ENCODE measurements around the gene QSER1.

The QSER1 gene

GRCh38 chr11:32908619-32909018, 16.0 kb downstream of the QSER1 start:
- no peak for DNase-seq (ENCODE audit: extremely low spot score)
- TF ChIP-seq FOXK2 (IDR thresholded peaks at IDR 0.05) = no peak
- TF ChIP-seq NFRKB (IDR thresholded peaks at IDR 0.05) = no peak
- TF ChIP-seq, protein P1, sequence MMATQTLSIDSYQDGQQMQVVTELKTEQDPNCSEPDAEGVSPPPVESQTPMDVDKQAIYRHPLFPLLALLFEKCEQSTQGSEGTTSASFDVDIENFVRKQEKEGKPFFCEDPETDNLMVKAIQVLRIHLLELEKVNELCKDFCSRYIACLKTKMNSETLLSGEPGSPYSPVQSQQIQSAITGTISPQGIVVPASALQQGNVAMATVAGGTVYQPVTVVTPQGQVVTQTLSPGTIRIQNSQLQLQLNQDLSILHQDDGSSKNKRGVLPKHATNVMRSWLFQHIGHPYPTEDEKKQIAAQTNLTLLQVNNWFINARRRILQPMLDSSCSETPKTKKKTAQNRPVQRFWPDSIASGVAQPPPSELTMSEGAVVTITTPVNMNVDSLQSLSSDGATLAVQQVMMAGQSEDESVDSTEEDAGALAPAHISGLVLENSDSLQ (IDR thresholded peaks at IDR 0.05) = no peak
- TF ChIP-seq BHLHE40 (IDR thresholded peaks at IDR 0.05; ENCODE audit: borderline replicate concordance) = no peak
- TF ChIP-seq L3MBTL2 (conservative IDR thresholded peaks at IDR 0.05) = no peak
- TF ChIP-seq LEF1 (IDR thresholded peaks at IDR 0.05; ENCODE audit: borderline replicate concordance) = no peak
- no peak for TF ChIP-seq ARNT (IDR thresholded peaks at IDR 0.05)
- no peak for TF ChIP-seq HDGF (IDR thresholded peaks at IDR 0.05; ENCODE audit: borderline replicate concordance)
- no peak for TF ChIP-seq FOXA1 (IDR thresholded peaks at IDR 0.05)
- CTCF ChIA-PET = no interaction called here
- POLR2A ChIA-PET = interaction anchor here (0.7 kb wide), 1 partner anchor 75 kb away, joined by 3 read pairs; no protein-coding TSS in a partner anchor

- POLR2A ChIA-PET = no interaction called here
- DNase-seq (ENCODE audit: extremely low spot score) = no peak
- CTCF ChIA-PET = no interaction called here
- TF ChIP-seq ELF4 (IDR thresholded peaks at IDR 0.05) = no peak
- TF ChIP-seq ARNT (IDR thresholded peaks at IDR 0.05) = no peak
- TF ChIP-seq, protein P1 (IDR thresholded peaks at IDR 0.05) = no peak
- TF ChIP-seq FOXK2 (IDR thresholded peaks at IDR 0.05) = no peak
- TF ChIP-seq CTBP1 (IDR thresholded peaks at IDR 0.05; ENCODE audit: borderline replicate concordance) = no peak
- TF ChIP-seq FOXM1 (IDR thresholded peaks at IDR 0.05; ENCODE audit: borderline replicate concordance) = no peak
- TF ChIP-seq SUZ12 (IDR thresholded peaks at IDR 0.05) = no peak
- no peak for TF ChIP-seq NFRKB (IDR thresholded peaks at IDR 0.05)
- TF ChIP-seq BHLHE40 (IDR thresholded peaks at IDR 0.05; ENCODE audit: borderline replicate concordance) = no peak
- no peak for TF ChIP-seq LEF1 (IDR thresholded peaks at IDR 0.05; ENCODE audit: borderline replicate concordance)
- no peak for TF ChIP-seq ZNF384 (IDR thresholded peaks at IDR 0.05)
Measured at GRCh38 chr11:32911413-32911812, 18.8 kb downstream of the QSER1 start.

GRCh38 chr11:32913445-32913844, 20.8 kb downstream of the QSER1 start:
- no peak for TF ChIP-seq ARNT (IDR thresholded peaks at IDR 0.05)
- TF ChIP-seq FOXK2 (IDR thresholded peaks at IDR 0.05) = no peak
- TF ChIP-seq L3MBTL2 (conservative IDR thresholded peaks at IDR 0.05) = no peak
- no peak for TF ChIP-seq FOXA1 (IDR thresholded peaks at IDR 0.05)
- CTCF ChIA-PET = no interaction called here
- POLR2A ChIA-PET = no interaction called here
- no peak for DNase-seq (ENCODE audit: extremely low spot score)

- CTCF ChIA-PET = interaction anchor here (0.7 kb wide), 1 partner anchor 8 kb away, joined by 3 read pairs; no protein-coding TSS in a partner anchor
- DNase-seq (ENCODE audit: extremely low spot score) = no peak
- TF ChIP-seq, protein P1 (IDR thresholded peaks at IDR 0.05) = no peak
- TF ChIP-seq LEF1 (IDR thresholded peaks at IDR 0.05; ENCODE audit: borderline replicate concordance) = no peak
- TF ChIP-seq FOXK2 (IDR thresholded peaks at IDR 0.05) = no peak
- TF ChIP-seq NFRKB (IDR thresholded peaks at IDR 0.05) = no peak
- TF ChIP-seq BHLHE40 (IDR thresholded peaks at IDR 0.05; ENCODE audit: borderline replicate concordance) = no peak
- TF ChIP-seq CTBP1 (IDR thresholded peaks at IDR 0.05; ENCODE audit: borderline replicate concordance) = no peak
- TF ChIP-seq L3MBTL2 (conservative IDR thresholded peaks at IDR 0.05) = no peak
- TF ChIP-seq TARDBP (IDR thresholded peaks at IDR 0.05) = no peak
- TF ChIP-seq HDGF (IDR thresholded peaks at IDR 0.05; ENCODE audit: borderline replicate concordance) = no peak
- no peak for TF ChIP-seq ZNF384 (IDR thresholded peaks at IDR 0.05)
- TF ChIP-seq SP1 (IDR thresholded peaks at IDR 0.05) = no peak
- no peak for TF ChIP-seq ARNT (IDR thresholded peaks at IDR 0.05)
- TF ChIP-seq FOXA1 (IDR thresholded peaks at IDR 0.05) = no peak
- TF ChIP-seq ELF4 (IDR thresholded peaks at IDR 0.05) = no peak
- no peak for TF ChIP-seq SUZ12 (IDR thresholded peaks at IDR 0.05)
- TF ChIP-seq FOXM1 (IDR thresholded peaks at IDR 0.05; ENCODE audit: borderline replicate concordance) = no peak
- POLR2A ChIA-PET = no interaction called here
Measured at GRCh38 chr11:32916361-32916760, 23.8 kb downstream of the QSER1 start.

DNA sequence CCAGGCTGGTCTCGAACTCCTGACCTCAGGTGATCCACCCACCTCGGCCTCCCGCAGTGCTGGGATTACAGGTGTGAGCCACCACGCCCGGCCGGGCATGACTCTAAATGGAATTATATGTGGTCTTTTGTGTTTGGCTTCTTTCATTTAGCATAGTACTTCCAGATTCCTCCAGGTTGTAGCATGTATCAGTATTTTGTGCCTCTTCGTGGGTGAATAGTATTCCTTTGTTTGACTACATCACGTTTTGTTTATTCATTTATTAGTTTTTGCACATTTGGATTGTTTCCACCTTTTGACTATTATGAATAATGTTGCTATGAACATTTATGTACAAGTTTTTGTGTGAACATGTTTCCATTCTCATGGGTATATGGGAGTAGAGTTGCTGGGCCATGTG, 24.4 kb downstream of the QSER1 start:
- no peak for DNase-seq (ENCODE audit: extremely low spot score)
- ChIA-PET POLR2A (no interaction called here), CTCF (no interaction called here)
- TF ChIP-seq ELF4 (IDR thresholded peaks at IDR 0.05) = no peak
- TF ChIP-seq, protein P1 (IDR thresholded peaks at IDR 0.05) = no peak
- TF ChIP-seq FOXA1 (IDR thresholded peaks at IDR 0.05) = no peak
- no peak for TF ChIP-seq HDGF (IDR thresholded peaks at IDR 0.05; ENCODE audit: borderline replicate concordance)
- TF ChIP-seq ARNT (IDR thresholded peaks at IDR 0.05) = no peak
- no peak for TF ChIP-seq SUZ12 (IDR thresholded peaks at IDR 0.05)
- no peak for TF ChIP-seq NFRKB (IDR thresholded peaks at IDR 0.05)
- TF ChIP-seq L3MBTL2 (conservative IDR thresholded peaks at IDR 0.05) = no peak
- TF ChIP-seq FOXM1 (IDR thresholded peaks at IDR 0.05; ENCODE audit: borderline replicate concordance) = no peak
- no peak for TF ChIP-seq FOXK2 (IDR thresholded peaks at IDR 0.05)
- TF ChIP-seq LEF1 (IDR thresholded peaks at IDR 0.05; ENCODE audit: borderline replicate concordance) = no peak
- no peak for TF ChIP-seq CTBP1 (IDR thresholded peaks at IDR 0.05; ENCODE audit: borderline replicate concordance)
- no peak for TF ChIP-seq TARDBP (IDR thresholded peaks at IDR 0.05)
- TF ChIP-seq ZNF384 (IDR thresholded peaks at IDR 0.05) = no peak
- no peak for TF ChIP-seq SP1 (IDR thresholded peaks at IDR 0.05)
- no peak for TF ChIP-seq BHLHE40 (IDR thresholded peaks at IDR 0.05; ENCODE audit: borderline replicate concordance)

DNA sequence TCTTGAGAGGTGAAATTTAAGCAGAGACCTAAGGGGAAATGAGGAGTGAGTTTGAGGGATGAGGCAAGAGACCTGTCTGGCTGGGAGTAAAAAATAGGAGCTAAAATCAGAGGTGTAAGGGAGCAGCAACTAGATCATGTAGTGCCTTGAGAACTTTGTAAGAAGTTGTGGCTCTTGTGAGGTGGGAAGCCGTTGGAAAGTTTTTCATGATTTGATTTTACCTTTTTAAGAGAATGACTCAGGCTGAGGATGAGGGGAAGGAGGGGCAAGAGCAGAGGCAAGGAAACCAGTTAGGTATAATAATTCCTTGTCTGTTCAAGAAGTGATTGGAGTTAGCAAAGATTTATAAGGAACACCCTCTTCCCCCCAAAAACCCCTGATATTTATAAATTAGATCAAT, 25.8 kb downstream of the QSER1 start:
- ChIA-PET CTCF (no interaction called here), POLR2A (interaction anchor here (0.6 kb wide), 1 partner anchor 109 kb away, joined by 3 read pairs; no protein-coding TSS in a partner anchor)
- DNase-seq (ENCODE audit: extremely low spot score) = no peak
- TF ChIP-seq ELF4 (IDR thresholded peaks at IDR 0.05) (no peak), SP1 (IDR thresholded peaks at IDR 0.05) (no peak), HDGF (IDR thresholded peaks at IDR 0.05; ENCODE audit: borderline replicate concordance) (no peak), BHLHE40 (IDR thresholded peaks at IDR 0.05; ENCODE audit: borderline replicate concordance) (no peak), FOXM1 (IDR thresholded peaks at IDR 0.05; ENCODE audit: borderline replicate concordance) (no peak), ZNF384 (IDR thresholded peaks at IDR 0.05) (no peak), TARDBP (IDR thresholded peaks at IDR 0.05) (no peak), ARNT (IDR thresholded peaks at IDR 0.05) (no peak), SUZ12 (IDR thresholded peaks at IDR 0.05) (no peak), NFRKB (IDR thresholded peaks at IDR 0.05) (no peak), FOXA1 (IDR thresholded peaks at IDR 0.05) (no peak), LEF1 (IDR thresholded peaks at IDR 0.05; ENCODE audit: borderline replicate concordance) (no peak), L3MBTL2 (conservative IDR thresholded peaks at IDR 0.05) (no peak)

All from HEK293T (cell line).